HG03575 (cell line): ENCODE measurements around the gene CACNA1A.
"Not testable (repeated sequence)": the region's sequence is repeated elsewhere in the genome, so short reads cannot be mapped to it uniquely, and the experiment has no call there.

ENCODE experiments used
- ATAC-seq: cut with Tn5 transposase; IDR thresholded peaks from one replicate; pipeline ENCODE4 v1.9.1; 2021; ENCODE audit not compliant: unreplicated experiment, insufficient number of reproducible peaks, low FRiP score; ENCODE audit errors: extremely low read depth

CACNA1A gene

GRCh38 chr19:13260883-13261653 lies 245.2 kb downstream of the CACNA1A start:
- ATAC-seq, result no peak

DNA sequence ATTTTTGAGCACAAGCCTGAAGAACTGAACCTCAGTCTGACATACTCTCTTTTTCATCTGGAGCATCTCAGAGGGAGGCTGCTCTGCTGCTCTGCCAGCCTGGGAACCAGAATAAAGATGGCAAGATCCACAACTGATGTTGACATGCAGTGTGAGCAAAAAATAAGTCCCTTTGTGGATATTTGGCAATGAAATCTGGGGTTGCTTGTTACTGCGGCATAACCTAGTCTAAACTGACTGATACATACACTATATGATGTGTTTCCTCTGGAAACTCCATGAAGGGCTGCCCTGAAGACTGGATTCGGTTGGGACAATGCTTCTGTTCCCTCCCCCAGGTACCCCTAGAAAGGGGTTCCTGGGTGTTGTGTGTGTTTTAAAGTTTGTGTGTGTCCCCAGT lies 249.4 kb downstream of the CACNA1A start:
- no peak for ATAC-seq

GRCh38 chr19:13256398-13256797 lies 249.9 kb downstream of the CACNA1A start:
- ATAC-seq, result not testable (repeated sequence)

- no peak for ATAC-seq
These were observed 250.6 kb downstream of the CACNA1A start for GRCh38 chr19:13255719-13256059.

DNA sequence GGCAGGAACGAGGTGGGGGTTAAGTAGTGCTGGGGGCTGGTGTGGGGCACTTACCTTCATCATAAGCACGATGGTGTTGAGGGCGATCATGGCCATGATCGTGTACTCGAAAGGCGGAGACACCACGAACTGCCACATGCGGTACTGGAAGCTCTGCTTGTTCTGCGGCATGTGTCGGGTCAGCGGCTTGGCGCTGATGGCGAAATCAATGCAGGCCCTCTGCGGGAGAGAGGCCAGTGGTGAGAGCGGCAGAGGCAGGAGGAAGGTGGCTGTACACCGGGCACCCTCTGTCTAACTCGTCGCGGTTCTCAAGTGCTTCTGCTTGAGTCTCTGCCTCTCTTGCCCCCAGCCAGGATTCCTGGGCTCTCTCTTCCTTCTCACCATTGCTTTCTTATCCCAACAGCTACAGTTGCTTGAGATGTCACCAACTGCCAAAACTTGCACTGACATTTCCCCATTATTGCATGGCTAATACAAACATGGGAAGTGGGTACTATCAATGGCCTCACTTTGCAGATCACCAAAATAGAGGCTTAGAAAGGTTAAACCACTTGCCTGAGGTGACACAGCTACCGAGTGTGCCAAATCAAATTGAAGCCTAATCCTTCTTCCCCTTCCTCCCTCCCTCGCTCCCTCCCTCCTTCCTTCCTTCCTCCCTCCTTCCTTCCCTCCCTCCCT lies 251.1 kb downstream of the CACNA1A start:
- ATAC-seq, result no peak

GRCh38 chr19:13252569-13253335 lies 253.5 kb downstream of the CACNA1A start:
- ATAC-seq, result no peak

DNA sequence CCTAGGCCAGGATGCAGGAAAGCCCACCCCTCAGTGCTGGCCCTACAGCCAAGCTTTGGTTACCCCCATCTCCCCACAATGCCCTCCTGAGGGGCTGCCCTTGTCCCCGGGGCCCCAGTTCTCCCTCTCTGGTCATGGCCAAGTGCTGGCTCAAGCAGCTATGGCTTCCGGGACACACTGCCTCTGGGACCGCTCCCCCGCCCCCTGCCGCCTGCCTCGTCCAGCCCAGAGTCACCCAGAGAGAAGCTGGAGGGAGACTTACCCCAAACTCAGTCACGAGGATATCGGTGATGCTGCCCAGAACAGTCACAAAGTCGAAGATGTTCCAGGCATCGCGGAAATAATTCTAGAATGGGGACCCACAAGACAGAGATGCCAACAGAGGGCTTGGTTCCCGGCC lies 261.4 kb downstream of the CACNA1A start:
- ATAC-seq, result no peak

GRCh38 chr19:13241231-13242104 lies 264.8 kb downstream of the CACNA1A start:
- no peak for ATAC-seq

- ATAC-seq, result no peak
These were observed 265.8 kb downstream of the CACNA1A start for GRCh38 chr19:13240312-13241022.

DNA sequence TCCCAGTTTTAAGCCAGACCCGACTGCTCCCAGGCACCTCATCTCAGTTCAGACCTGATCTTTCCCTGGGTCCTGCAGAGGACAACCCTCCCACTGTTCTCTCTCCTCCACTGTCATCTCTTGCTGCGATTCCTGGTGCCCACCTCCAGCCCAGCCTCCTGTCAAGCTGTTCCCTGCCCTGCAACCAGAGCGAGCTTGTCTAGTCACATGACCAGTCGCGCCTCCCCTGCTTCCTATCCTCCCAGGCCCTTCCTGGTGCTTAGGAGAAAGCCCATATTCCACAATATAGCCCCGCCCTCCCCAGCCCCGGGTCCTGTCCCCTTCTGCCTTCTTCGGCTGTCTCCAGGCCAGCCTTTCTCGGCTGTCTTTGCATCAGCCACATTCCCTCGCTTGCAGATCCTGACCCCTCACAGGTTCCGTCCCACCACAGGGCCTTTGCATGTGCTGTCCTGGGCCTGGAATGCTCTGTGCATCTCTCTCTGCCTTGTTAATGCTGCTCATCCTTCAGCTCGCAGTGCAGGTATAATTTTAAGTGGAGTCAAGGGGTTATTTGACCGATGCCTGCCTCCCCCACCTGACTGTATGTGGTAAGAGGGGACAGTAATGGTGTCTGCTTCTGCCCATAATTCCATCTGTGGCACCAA lies 267.3 kb downstream of the CACNA1A start:
- ATAC-seq, result no peak

DNA sequence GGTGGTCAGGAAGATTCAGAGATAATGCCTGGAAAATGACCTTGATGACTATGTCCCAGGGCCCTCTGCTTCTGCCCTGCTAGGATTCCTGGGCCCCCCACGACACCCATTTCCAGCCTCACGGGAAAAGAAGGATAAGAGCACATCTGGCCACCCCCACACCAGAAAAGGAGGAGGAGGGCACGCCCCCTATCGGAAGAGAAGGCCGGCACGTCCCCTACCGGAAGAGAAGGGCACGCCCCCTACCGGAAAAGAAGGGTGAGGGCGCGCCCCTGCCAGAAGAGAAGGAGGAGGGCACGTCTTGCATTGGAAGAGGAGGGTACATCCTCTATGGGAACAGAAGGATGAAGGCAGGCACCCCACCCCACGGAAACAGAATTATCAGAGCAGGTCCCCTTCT lies 271.8 kb downstream of the CACNA1A start:
- no peak for ATAC-seq

DNA sequence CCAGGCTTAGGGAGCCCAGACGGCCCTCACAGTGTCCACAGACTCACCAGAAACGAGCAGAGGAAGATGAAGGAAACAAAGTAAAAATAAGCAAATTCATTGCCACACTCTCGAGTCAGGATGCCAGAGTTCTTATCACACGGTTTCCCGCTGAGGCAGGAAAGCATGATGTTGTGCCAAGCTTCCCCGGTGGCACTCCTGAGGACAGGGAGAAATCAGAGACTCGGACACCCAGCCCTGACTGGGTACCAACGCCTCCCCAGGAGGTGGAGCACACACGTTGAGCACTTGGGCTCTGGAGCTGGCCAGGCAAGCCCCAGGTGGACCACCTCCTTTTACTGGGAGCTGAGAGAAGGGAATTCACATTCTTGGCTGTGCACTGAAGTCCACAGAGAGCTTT lies 274.6 kb downstream of the CACNA1A start:
- ATAC-seq, result no peak

DNA sequence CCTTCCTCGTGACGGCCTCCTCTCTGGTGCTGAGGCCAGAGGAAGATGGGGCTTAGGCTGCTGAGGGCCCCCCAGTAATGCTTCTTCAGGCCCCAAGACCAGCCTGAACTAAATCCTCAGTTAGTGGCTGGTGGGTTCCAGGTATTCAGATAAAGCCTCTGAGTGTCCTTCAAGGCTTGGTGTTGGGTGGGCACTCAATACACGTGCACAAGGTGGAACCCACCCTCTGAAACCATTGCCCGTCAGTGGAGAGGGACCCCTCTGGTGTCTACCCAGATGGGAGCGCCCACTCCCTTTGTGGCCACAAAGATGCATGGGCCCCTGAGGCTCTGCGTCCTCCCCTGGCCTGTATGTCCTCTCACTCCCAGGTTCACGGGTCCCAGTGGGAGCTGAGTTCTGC lies 277.0 kb downstream of the CACNA1A start:
- no peak for ATAC-seq

DNA sequence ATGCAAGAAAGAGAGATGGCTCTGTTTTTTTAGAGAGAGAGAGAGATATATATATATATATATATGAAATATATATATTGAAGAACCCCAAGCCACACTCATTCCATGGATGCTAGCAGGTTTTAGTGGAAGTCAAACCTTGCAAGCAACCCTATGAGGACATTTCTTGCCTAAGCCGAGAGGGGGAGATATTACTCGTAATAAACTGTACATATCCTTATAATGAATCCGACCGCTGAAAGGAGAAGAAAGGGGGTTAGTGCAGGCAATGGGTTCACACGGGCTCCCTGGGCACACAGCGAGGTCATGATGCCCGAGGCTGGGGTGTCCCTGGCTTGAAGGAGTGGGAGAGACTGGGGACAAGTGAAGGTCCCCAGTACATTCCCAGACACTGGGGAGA lies 277.7 kb downstream of the CACNA1A start:
- ATAC-seq, result no peak

DNA sequence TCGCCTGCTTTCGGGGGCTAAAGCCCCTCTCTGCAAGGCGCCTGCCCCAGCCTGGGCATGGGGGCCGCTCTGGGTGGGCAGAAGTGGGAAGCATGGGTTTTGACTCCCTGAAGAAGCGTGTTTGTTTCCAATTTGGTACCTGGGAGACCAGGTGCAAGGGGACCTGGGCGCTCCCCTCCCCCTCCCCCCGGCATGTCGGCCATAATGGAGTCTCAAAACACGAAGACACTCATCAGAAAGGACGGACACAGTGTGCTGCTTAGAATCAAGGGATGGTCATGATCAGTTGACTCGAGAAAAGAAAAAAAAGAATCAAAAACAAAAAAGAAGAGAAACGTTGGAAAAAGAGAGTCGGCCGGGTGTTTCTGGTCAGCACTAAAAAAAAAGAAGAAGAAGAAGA lies 279.3 kb downstream of the CACNA1A start:
- no peak for ATAC-seq

DNA sequence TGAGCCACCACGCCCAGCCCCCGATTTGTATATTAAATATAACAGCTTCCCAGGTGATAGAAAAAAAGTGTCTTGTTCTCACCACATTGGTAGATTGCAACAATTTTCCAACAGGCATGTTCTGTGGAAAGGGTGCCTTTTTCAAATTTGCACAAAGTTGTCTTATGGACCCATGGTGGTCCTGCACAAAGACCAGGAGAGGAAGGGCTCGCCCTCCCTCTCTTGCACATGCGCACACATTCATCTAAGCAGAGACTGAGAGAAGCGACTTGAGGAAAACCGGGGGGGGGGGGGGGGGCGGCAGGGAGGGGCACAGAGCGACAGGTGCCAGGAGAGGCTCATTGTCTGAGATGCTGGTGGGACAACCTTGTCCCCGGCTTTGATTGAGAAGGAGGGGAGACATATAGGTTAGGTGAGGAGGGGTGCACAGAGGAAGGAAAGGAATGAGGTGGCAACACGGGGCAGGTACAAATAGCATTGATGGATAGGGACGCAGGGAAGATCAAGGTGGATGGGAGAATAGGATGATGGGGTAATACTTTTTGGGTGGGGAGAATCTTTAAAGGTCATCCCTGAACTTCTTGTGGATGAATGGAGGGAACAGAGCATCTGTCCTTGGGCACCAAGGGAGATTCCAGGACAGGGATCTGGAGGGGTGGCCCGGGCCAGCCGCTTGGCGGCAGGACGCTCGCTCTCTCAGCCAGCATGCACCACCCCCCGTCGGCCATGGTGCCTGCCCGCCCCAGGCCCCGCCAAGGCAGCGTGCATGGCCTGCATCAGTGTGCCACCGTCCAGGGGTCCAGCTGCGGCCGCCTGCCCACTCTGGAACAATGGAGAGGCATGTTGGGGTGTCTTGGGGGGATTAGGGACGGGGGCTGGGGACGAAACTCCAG lies 280.1 kb downstream of the CACNA1A start:
- no peak for ATAC-seq

DNA sequence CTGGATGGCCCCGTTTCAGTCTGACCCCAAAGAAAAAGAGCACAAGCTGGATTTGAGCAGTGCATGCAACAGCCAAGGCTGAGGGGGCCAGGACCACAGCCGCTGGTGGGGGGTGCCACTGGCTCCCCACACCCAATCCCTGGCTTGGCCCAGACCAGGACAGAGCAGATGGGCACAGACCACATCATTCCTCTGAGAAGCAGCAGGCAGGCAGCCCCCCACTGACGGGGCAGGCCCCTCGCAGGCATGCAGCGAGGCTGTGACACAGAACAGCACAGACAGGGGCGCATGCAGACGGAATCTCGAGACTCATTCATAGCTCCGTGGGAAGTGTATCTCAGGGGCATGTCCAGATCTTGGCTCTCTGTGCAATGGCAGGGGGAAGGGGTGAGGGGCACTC lies 281.2 kb downstream of the CACNA1A start:
- ATAC-seq, result no peak
